TTC549 (cell line): ENCODE measurements around the gene ABLIM1.

Experiments used
- FAIRE-seq: peaks from 2 replicates; lab custom pipeline; 2012; peaks lifted over from hg19 to GRCh38; lab: Jason Lieb, UNC

The ABLIM1 gene

GRCh38 chr10:114576716-114577115, 81.4 kb downstream of the ABLIM1 start:
- FAIRE-seq, result no peak

DNA sequence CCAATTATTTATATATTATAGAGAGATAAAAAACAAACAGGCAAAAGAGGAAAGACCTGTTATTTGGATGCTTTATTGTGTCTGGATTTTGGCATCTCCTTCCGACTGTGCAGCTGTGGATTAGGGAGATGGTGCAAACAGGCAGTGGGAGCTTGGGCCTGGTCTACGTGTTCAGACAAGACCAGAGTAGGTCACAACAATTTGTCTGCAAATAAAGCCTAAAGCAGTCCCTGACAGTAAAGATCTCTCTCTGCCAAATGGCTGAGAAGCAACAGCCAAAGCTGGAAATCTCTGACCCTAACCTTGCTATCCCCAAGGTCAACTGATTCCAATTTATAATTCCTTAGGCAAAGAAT, 82.0 kb downstream of the ABLIM1 start:
- no peak for FAIRE-seq

- FAIRE-seq, result no peak
Observed at GRCh38 chr10:114575417-114576131, 82.5 kb downstream of the ABLIM1 start.

DNA sequence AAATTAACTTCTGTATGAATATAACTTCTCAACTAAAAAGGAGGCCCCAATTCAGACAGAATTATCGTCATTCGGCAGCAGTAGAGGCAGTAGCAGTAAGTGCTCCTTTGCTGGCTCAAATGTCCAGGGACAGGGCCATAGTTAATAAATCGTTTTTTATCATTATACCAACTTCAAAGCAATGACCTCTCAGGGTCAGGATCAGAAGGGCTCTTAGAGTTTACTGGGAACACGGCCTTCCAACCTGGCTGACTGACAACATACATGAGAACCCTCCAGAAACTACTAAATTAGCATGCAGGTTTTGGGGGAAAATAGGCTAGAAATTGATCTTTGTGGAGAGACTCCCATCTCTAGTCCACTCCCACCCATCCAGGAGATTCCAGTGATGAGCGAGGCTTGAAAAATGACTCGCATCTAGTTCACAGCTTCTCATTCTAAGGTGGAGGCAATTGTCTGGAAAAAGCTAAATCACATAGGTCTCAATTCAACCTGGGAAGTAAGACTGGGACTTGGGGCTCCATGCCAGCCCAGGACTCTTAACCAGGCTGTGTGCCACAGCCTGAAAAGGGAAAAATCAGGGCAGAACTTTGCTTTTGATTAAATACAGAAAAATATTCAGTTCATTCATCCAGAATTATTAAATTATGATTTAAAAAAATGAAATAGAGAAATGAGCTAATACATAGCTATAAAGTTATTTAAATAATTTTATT, 84.6 kb downstream of the ABLIM1 start:
- no peak for FAIRE-seq

DNA sequence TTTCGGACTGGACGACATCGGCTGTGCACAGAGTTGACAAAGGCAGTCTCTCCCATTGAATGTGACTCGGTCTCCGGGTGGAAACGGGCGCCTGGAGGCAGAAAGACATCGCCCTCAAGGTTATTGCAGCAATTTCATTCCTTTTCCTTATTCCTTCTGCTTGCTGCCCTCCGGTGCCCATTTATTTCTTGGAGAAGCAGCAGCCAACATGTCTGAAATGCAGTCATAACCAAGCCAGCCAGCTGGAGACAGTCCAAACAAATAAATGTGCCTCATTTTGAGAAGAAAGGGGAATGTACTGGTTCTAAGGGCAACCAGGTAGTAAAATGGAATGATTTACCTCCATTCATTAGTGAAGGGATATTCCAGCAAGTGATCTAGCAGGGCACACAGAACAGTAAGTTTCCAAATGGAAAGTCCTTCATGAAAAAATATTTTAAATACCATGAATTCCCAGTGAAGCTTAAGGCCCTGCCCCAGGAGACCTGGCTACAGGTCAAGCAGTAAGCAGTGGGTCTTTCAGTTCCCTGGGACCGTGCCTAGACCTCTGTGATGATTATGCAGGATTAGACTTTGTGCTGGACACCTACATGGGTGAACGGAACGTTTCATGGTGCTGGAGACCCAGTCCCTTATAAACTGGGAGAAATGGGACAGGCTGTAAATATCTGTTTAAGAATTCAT, 86.6 kb downstream of the ABLIM1 start:
- FAIRE-seq, result no peak

GRCh38 chr10:114566064-114566463, 92.0 kb downstream of the ABLIM1 start:
- FAIRE-seq, result no peak

- no peak for FAIRE-seq
Observed at GRCh38 chr10:114565066-114565465, 93.0 kb downstream of the ABLIM1 start.

GRCh38 chr10:114561008-114561523, 97.0 kb downstream of the ABLIM1 start:
- no peak for FAIRE-seq

- FAIRE-seq, result no peak
Observed at GRCh38 chr10:114560144-114560543, 97.9 kb downstream of the ABLIM1 start.

DNA sequence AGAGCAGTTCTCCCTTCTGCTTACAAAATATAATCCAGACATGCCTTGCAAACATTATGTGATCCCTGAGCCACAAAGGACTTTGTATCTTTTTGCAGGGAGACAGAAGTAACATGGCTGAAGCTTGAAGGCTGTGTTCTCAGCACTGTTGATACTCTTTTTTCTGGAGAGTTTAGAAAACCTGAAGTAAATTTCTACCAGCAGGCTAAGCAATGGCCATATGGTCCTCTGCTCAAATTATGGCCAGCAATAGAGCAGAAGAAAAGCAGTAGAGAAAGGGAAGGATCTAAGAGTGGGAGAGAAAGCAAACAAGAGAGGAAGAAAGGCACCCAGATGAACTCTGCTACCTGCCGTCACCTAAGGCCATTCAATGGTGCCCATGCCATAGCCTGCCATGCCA, 98.4 kb downstream of the ABLIM1 start:
- no peak for FAIRE-seq

GRCh38 chr10:114557854-114558253, 100.2 kb downstream of the ABLIM1 start:
- no peak for FAIRE-seq

GRCh38 chr10:114556236-114557122, 101.6 kb downstream of the ABLIM1 start:
- FAIRE-seq, result no peak

GRCh38 chr10:114553436-114553835, 104.6 kb downstream of the ABLIM1 start:
- no peak for FAIRE-seq

- no peak for FAIRE-seq
Observed at GRCh38 chr10:114552050-114552449, 106.0 kb downstream of the ABLIM1 start.

DNA sequence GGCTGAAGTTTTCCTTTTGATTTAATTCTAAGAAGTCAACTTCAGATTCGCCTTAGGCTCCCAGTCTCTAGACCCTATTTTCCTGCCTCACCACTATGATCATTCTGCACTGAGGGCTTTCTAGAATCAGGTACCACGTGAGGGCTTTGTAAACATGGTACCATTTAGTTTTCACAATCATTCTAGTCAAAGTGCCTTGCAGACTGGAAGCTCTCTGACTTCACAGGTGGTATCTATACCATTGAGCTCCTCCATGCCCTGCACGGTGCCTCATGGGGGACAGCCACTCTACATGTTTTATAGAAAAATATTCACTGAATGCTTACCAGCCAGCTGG, 106.5 kb downstream of the ABLIM1 start:
- no peak for FAIRE-seq

GRCh38 chr10:114550756-114551635, 107.1 kb downstream of the ABLIM1 start:
- FAIRE-seq, result no peak

DNA sequence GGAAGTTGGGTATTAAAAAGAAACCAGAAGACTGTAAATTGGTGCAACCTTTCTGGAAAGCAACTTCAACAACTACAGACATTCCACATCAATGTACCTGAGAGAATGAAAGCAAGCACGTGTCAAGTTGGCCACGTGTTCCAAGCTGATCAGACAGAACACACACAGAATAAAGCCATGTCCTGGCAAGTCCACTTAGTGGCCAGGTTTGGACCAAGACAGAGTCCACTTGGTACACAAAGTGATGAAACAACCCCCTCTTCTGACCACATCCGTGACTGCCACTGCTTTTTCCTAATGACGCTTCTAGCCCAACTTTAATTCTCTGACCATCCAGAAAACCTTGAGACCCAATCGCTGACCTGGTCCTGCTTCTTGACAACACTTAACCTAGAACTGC, 109.4 kb downstream of the ABLIM1 start:
- FAIRE-seq, result no peak

- no peak for FAIRE-seq
Observed at GRCh38 chr10:114547514-114547913, 110.6 kb downstream of the ABLIM1 start.

- no peak for FAIRE-seq
Observed at GRCh38 chr10:114547056-114547455, 111.0 kb downstream of the ABLIM1 start.

GRCh38 chr10:114545819-114546218, 112.3 kb downstream of the ABLIM1 start:
- no peak for FAIRE-seq

GRCh38 chr10:114545071-114545470, 113.0 kb downstream of the ABLIM1 start:
- no peak for FAIRE-seq
